ENCODE results near the gene ADGRG2.
"Not testable (repeated sequence)": the region's sequence is repeated elsewhere in the genome, so short reads cannot be mapped to it uniquely, and the experiment has no call there.

Gene ADGRG2

DNA sequence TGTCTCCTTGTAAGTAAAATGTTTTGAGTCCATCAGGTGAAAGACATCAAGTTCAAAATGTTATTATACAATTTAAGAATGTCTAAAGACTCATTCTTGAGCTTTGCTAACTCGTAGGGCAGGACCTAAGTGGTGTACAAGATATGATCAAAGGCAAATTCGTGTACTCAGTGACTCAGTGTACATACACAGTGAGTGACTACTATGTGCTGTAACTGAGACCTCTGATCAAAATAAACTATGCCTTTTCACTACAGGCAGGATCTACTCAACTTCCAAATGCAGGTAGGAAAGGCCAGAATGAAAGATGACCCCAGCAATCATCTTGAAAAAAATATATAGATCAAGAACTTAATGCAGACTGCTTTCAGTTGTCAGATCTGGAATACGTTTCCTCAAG is 49.9 kb downstream of the ADGRG2 start:
- no peak for DNase-seq

DNA sequence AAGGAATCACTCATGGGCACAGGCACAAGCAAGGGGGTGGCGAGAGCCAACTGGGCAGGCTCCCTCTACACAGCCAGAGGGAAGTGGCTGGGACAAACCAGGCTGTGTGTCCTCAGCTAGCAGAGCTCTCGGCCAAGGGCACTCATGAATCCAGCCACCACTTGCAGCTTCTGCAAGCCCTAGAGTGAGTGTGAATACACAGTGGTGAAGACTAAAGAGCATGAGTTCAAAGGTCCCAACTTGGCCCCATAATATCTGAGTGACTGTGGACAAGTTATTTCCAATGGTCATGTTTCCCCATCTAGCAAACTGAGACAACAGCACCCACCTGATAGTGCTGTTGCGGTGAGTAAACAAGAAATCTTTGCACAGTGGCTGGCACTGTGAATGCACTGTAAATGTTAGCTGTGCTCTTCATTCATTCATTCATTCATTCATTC is 51.7 kb downstream of the ADGRG2 start:
- DNase-seq, result no peak

DNA sequence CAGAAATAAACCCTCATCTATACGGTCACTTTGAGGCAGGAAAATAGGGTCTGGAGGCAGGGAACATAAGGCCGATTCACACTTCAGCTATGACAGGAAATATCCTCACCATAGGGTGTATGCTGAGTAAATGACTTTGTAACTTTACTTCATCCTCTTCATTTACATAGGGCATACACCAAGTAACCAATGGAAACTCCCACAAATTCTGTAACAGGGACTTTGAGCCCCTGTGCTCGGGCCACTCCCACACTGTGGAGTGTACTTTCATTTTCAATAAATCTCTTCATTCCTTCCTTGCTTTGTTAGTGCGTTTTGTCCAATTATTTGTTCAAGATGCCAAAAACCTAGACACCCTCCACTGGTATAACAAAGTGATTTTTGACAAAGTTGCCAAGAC is 55.3 kb downstream of the ADGRG2 start:
- DNase-seq, result not testable (repeated sequence)

DNA sequence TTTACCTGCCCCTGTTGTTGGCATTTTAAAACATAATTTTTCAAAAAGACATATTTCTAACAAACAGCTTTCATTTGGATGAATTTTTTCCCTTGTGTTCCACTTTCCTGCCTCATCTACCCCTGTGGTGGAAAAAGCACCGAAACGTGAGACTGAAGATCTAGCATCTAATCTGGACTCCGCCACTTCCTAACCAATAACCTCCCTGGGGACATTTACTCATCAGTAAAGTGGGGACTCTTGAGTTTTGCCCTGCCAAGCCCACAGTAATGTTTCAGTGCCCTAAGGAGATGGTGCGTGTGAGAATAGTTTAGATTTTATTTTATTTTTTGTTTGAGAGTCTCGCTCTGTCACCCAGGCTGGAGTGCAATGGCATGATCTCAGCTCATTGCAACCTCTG is 56.7 kb downstream of the ADGRG2 start:
- DNase-seq, result no peak

DNA sequence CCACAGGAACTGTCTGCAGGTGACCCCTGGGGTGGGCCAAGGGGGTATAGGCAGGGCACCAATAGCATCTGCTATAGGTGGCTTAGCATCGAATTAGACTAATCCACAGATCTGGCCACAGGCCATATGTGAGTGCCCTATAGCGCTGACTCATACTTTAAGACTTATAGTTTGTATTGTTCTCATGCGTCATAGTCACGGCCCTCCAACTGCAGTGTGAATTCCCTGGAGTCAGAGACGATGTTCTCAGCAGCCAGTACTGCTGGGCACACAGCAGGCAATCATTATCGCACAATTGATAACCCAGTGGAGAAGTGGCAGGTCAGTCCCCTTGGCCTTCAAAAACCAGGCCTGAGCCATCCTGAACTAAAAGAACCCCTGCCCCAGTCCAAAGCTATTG is 58.1 kb downstream of the ADGRG2 start:
- no peak for DNase-seq

DNA sequence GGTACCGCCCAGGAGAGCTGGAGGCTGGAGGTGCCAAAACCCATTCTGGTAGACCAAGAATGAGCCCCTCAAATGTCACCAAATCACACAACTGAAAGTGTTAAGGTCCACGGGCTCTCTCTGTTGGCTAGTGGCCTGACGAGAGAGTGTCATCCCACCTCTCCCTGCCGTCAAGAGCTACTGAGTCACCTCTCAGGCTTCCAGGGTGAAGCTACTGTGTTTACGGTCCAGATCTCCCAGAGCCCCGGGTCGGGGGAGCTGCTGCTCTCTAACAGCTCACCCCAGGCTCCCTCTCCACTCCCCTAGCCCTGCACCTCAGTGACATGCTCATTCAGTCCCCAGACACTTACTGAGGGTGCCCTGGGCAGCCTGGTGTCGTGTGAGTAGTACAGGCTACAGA is 59.2 kb downstream of the ADGRG2 start:
- DNase-seq, result no peak

DNA sequence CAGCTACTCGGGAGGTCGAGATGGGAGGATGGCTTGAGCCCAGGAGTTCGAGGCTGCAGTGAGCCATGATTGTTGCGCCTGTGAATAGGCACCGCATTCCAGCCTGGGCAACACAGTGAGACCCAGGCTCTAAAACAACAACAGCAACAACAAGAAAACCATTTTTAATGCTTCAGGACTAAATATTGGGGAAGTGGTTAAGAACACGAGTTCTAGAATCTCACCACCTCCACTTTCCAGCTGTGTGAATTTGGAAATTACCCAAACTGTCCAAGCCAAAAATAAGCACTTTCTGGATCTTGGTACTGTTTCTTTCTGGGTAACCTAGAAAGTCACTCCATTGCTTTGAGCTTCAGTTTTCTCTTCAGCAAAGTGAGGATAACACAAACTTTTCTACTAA is 63.2 kb downstream of the ADGRG2 start:
- DNase-seq, result no peak

DNA sequence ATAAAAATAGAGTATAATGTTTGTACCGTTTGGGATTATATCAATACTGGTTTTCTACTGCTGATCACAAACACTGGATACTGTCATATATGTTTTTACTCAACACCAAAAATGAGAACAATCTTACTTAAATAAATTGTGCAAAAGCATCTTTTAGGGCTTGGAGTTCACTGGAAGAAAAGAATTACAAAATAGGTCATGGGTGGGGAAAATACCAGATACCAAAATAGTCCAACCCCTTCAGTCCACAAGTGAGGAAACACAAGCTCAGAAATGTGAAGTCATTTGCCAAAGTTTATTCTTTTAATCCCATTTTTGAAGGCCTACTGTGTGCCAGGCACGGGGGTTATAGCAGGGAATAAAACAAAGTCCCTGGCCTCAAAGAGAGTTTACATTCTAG is 64.4 kb downstream of the ADGRG2 start:
- no peak for DNase-seq

DNA sequence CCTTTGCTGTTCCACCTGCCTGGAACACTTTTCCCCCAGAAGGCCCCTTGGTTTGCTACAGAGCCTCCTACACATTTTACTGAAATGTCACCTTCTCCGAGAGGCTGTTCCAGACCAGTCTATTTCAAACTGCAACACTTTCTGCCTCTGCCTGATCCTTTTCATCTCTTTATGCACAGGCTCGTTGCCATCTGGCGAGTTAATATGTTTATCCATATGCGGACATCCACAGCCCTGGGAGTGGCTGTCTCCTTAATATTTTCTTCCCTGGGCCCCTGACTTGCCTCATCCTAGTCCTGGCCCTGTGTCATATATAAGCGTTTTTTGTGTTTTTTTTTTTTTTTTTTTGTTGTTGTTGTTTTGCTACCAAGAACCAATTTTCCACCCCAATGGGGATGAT is 73.2 kb downstream of the ADGRG2 start:
- DNase-seq, result no peak

DNA sequence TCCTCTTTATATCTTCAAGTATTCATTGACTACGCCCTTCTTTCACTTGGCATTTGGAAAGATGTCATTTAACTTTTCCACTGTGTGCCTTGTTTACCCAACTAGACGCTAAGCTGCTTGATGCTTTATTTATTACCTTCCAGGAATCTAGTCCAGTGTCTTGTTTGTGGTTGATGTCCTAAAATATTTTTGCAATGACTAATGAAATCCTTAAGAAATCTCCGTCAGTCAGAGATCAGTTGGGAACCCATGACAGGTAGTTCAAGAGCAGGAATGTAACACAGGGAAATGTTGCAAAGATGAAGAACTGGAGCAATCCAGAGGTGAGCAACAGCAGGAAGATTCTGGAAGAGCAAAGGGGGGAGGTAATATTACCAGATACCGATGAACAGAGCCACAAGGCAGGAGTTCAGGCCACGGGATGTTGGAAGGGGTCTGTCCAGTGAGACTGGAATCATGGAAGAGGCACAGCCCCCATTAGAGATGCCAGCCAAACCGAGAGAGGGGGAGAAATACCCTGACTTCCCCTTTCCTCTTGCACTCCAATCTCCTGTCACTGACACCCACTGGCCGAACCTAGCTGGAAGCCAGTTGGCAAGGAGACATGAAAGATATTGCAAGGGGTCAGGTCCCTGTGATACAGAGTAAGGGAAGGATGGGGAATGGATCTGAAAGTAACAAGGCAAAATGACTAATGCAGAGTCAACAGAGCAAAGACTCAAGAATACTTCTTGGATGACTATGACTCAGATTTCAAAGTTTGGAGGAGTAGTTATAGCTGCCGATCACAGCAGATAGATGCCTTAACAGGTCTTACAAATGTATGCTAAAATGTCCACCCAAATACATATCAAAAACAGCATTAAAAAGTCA is 75.7 kb downstream of the ADGRG2 start:
- DNase-seq, result no peak

DNA sequence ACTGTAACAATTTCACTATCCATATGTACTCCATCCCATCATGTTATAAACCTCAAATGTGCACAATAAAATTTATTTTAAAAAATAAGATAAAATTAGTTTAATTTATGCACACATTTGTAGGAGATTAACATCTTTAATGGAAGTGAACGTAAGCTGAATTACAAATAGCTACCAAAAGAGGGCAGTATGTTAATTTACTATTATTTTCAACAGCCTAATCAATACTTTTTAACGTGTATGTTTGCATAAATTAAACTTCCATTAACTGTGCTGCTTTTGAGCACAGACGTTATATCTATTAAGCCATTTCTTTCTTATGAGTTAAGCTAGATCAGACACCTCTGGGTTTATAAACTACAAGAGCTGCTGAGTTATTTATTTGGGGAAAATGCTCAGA is 81.9 kb downstream of the ADGRG2 start:
- DNase-seq, result peak; percentile 2

DNA sequence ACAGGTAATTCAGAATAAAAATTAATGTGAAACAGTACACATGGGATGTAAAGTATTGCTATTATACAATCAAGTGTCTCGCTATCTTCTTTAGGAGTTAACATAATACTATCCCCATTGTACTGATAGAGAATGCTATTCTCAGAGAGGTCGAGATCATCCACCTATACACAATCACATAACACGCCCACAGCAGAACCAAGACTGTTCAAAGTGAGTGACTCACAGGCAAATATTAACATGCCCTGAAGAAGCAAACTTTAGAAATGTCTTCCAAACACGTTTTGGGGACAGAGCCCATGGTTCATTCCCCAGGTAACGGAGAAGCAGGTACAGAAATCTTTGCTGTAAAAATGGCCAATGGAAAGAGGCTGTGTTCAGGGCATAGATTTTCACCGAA is 88.2 kb downstream of the ADGRG2 start:
- no peak for DNase-seq

DNA sequence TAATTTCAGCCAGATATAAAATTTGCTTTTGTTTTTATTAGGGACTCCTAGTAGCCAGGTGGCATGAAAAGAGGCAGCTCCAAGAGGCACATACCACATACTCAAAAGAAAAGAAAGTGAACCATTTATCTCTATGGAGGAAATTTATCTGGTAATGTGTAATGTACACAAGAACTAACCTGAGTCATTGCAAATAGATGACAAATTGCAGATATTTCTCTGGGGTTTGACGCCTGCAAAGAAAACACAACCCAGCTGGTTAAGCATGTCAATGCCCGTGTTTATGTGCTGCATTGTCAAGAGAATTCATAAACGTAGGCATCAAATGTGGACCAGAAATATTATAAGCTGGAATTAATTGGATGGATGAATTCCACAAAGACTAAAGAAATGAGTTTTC is 91.5 kb downstream of the ADGRG2 start:
- DNase-seq, result no peak

DNA sequence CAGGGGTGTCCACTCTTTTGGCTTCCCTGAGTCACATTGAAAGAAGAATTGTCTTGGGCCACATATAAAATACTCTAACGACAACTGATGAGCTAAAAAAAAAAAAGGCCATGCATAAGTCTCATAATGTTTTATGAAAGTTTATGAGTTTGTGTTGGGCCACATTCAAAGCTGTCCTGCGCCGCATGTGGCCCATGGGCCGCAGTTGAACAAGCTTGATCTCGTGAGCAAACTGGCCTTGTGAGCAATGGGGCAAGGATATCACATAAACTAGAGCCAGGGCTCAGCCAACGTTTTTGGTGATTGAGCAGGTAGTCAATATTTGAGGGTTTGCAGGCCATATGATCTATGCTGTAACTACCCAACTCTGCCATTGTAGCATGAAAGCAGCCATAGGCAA is 93.7 kb downstream of the ADGRG2 start:
- no peak for DNase-seq

DNA sequence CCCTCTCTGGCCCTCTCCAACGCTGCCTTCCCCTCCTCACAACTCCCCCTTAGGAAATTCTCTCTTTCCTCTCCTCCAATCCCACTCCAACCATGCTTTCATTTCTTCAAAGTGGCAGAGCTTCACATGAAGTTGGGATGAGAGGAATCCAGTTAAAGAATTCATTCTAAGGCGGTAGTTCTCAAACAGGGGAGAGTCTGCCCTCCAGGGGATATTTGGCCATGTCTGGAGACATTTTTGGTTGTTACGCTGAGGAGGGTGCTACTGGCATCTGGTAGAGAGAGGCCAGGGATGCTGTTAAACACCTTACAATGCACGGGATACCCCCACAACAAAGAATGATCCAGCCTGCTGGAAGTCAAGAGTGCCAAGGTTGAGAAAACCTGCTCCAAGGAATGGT is 97.9 kb downstream of the ADGRG2 start:
- DNase-seq, result no peak

DNA sequence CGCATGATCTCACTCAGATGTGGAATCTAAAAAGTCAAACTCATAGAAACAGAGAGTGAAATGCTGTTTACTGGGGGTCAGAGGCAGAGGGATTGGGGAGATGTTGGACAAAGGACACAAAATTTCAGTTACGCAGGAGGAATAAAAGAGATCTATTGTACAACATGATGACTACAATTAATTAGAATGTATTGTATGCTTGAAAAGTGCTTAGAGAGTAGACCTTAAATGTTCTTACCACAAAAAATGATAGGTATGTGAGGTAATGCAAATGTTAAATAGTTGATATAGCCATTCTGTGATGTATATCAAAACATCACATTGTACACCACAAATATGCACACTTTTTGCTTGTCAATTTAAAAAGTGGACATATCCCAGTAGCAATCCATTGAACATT is 102.3 kb downstream of the ADGRG2 start:
- no peak for DNase-seq

DNA sequence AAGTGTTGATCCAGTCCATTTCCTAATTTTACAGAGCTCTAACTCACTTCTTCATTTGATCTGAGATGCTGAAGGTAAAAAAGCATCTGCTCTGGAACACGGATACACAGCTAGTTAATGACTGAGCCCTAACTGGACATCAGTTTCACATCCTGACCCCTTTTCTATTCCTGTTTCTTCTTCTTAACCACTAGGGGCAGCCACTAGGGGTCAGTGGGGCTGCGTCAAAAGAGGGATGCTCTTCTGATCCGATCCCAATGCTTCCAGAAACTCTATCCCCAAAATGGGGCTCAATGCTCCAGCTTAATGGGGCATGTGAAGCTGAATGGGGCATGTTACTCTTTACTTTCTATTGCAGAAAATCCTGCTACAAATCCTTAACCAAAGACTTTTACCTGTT is 105.0 kb downstream of the ADGRG2 start:
- DNase-seq, result peak; percentile 21

DNA sequence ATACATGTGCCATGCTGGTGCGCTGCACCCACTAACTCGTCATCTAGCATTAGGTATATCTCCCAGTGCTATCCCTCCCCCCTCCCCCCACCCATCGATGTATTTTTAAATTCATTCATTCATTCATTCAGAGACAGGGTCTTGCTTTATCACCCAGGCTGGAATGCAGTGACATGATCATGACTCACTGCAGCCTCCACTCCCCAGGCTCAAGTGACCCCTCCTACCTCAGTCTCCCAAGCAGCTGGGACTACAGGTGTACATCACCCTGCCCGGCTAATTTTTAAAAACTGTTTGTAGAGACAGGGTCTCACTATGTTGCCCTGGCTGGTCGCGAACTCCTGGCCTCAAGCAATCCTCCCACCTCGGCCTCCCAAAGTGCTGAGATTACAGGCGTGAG is 105.7 kb downstream of the ADGRG2 start:
- DNase-seq, result not testable (repeated sequence)

DNA sequence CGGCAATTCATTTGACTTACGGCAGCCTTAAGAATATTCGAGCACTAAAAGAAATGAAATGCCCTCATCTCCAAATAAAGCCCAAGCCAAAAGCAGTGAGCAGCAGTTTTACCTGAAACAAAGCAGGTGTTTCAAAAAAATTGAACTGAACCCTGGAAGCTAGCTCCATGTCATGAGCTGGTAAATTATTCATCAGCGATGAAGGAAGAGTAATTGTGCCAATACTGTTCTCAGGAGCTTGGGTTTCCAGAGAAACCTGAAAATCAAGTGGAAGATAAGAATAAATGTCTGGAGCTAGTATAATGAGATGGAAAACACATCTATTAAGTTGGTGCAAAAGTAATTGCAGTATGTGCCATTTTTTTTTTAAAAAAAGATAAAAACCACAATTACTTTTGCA is 114.4 kb downstream of the ADGRG2 start:
- no peak for DNase-seq

DNA sequence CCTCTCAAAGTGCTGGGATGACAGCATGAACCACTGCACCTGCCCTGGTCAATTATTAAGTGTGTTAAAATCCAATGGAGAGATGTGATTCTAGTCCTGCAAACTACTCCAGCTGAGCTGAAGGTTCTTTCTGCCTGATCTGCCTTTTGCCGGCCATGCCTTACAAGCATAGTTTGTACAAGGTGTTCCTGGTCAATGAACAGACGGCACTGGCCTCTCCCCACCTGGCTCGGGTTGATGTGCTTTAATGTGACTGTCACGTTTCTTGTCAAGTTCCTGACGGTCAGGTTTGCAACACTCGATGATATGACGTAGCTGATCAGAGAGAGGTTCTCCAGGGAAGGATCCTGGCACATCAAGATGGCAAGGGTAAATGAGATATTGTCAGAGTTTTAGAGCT is 115.3 kb downstream of the ADGRG2 start:
- no peak for DNase-seq

DNA sequence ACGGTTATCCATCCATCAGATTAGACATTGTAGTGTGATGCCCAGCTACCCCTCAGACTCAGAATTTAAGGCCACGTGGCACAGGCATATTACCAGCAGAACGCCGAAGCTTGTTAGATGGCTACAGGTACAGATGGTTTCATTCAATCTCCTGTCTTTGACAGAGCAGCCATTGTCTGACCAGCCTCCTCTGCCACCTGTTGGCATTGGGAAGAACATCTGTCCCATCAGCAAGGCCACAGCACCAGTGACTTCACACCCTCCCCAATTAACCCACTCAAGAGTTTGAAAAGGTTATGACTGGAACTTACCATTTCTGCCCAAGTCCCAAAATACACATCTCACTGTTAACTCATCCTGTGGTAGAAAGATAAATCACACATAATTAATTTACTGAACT is 116.4 kb downstream of the ADGRG2 start:
- peak; percentile 1 for DNase-seq

DNA sequence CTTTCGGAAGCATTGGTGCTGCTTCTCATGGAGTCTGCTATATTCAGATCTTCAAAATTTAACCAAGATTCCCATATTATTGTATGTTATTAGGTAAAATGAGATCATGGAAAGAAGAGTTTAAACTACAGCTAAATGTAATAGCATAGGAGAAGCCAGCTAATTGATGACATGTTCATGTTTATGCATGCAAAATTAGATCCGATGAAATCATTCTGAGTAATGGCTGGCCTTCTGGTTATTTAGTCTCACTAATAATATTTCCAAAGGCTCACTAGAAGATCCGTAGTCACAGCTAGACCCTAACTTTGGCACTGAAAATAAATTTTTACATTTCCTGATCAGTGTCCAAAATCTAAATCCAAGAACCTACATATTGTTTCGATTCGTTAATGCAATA is 118.5 kb downstream of the ADGRG2 start:
- no peak for DNase-seq

DNA sequence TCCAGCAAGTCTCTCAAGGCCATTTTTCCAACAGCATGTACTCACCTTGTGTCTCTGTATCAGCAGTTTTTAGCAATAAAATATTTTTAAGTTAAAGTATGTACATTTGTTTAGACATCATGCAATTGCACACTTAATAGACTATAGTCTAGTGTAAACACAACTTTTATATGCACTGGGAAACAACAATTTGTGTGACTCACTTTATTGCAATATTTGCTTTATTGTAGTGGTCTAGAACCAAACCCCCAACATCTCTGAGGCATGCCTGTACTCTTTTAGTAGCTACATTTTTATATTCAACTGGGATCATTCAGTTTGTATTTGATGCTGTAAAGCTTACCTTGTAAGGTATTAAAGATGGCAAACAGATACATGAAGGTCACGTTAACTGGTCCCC is 123.6 kb downstream of the ADGRG2 start:
- DNase-seq, result no peak

DNA sequence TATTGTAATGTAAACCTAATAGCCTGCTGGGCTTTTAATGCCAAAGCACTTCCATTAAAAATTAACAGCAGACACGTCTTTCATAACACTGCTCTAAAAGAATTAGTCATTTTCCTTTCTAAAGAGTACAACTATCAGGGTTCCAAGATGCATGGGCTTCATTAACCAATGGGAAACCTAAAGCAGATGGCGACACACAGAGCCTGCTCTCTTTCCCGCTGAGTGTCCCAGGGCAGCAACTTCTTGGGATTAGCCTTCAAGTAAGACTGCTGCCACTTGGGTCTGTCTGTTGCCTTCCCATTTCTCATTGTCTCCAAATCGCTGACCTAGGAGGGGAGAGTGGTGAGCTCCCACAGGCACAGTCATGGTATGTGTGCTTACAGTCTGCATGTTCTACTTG is 124.4 kb downstream of the ADGRG2 start:
- DNase-seq, result no peak

DNA sequence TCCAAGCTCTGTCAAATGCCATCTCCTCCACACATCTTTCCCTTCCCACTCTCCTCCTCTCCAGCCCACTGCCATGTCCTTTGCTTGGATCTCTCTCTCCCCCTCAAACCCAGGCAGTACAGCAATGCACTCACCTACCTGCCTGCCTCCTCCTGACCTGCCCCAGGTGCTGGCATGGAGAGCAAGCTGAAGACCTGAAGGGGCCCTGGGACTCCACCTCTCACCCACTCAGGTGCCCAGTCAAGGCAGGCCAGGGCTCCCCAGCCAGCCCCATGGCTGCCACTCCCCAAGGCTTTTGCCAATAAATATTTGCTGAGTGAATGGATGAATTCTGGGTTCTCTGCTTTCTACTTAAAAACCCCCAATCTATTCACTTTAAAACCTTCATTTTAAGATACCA is 125.7 kb downstream of the ADGRG2 start:
- no peak for DNase-seq

Measured in hematopoietic multipotent progenitor cell treated with erythropoietin and hydrocortisone succinate and interleukin-3 and kit ligand, for 6 days (in vitro differentiated cells).